ENCODE data around the gene LIN37.
A peak's percentile ranks its signal among the peaks of the same experiment; 100 is the strongest.

The LIN37 gene

DNA sequence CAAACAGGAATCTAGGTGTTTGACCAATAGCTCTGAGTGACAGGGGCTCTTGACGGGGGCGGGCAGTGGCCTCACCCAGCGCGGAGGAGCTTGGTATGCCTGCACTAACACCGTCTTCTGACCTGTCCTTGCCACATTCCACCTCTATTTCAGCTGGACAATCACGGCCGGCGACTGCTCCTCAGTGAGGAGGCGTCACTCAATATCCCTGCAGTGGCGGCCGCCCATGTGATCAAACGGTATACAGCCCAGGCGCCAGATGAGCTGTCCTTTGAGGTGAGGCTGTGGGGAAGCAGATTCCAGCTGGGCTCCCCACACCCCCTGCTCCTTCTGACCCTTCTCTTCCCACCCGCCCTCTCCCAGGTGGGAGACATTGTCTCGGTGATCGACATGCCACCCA, 31.7 kb downstream of the LIN37 start:
- Histone ChIP-seq H3K4me1 (ENCODE audit: control insufficient read depth, insufficient read depth, low read depth, low read length) (peaks cover 17% of the 10 kb centered on the region), H2BK5ac (ENCODE audit: low read depth, low read length, poor library complexity, severe bottlenecking) (no peak overlapping the region), H2AFZ (ENCODE audit: low read depth, low read length) (no peak overlapping the region), H3K14ac (ENCODE audit: low read length in 2 of 2) (no peak overlapping the region), H3K18ac (ENCODE audit: low read depth in 1 of 2, low read length in 2 of 2) (no peak overlapping the region), H3K9me3 (ENCODE audit: control insufficient read depth, low read length) (no peaks in the 10 kb centered on the region), H3K36me3 (ENCODE audit: control insufficient read depth in 1 of 2, insufficient read depth in 2 of 2, low read depth in 1 of 2, low read length in 2 of 2) (peaks cover 21 to 61% of the 10 kb centered on the region in 2 experiments), H2AK5ac (ENCODE audit: low read length, severe bottlenecking) (no peak overlapping the region), H3K9ac (ENCODE audit: low read length) (no peak overlapping the region), H2BK15ac (ENCODE audit: low read depth, poor library complexity, severe bottlenecking) (no peak overlapping the region), H3K79me1 (replicated peaks; ENCODE audit: low read length, poor library complexity, severe bottlenecking) (peaks cover 18% of the 10 kb centered on the region), H3K27me3 (ENCODE audit: control insufficient read depth in 1 of 2, insufficient read depth in 1 of 2, low read length in 2 of 2) (no peaks in the 10 kb centered on the region), H2BK12ac (ENCODE audit: low read length in 2 of 2) (no peak overlapping the region), H4K8ac (ENCODE audit: low read length) (no peak overlapping the region), H2BK120ac (ENCODE audit: low read depth, low read length) (no peak overlapping the region), H3K4me2 (ENCODE audit: low read length, poor library complexity, severe bottlenecking) (no peak overlapping the region), H3K4me3 (ENCODE audit: insufficient read depth in 1 of 2, low read depth in 1 of 2, low read length in 2 of 2) (no peak overlapping the region), H3K23ac (ENCODE audit: low read length in 2 of 2) (no peak overlapping the region), H3K27ac (ENCODE audit: low read length, poor library complexity, severe bottlenecking) (no peak overlapping the region), H4K91ac (ENCODE audit: low read length) (no peak overlapping the region), H3K4ac (ENCODE audit: low read depth in 1 of 2, low read length in 2 of 2) (no peak overlapping the region)
- DNase-seq = no peak
- WGBS = 93% methylated on average over 14 of the region's 16 CpGs

DNA sequence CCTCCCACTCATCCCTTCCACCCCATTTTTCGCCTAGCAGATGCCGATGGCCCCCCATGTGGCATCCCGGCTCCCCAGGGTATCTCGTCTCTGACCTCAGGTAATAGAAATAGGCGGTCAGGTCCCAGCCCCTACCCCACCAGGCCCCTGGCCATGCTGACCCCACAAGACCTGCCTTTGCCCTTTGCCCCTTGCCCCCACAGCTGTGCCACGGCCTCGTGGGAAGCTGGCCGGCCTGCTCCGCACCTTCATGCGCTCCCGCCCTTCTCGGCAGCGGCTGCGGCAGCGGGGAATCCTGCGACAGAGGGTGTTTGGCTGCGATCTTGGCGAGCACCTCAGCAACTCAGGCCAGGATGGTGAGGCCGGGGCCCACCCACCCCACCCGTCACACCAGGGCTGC, 32.3 kb downstream of the LIN37 start:
- Histone ChIP-seq H3K36me3 (ENCODE audit: control insufficient read depth in 1 of 2, insufficient read depth in 2 of 2, low read depth in 1 of 2, low read length in 2 of 2) (peaks cover 21 to 65% of the 10 kb centered on the region in 2 experiments), H4K91ac (ENCODE audit: low read length) (no peak overlapping the region), H4K8ac (ENCODE audit: low read length) (no peak overlapping the region), H3K9ac (ENCODE audit: low read length) (no peak overlapping the region), H3K18ac (ENCODE audit: low read depth in 1 of 2, low read length in 2 of 2) (no peak overlapping the region), H3K9me3 (ENCODE audit: control insufficient read depth, low read length) (no peaks in the 10 kb centered on the region), H3K23ac (ENCODE audit: low read length in 2 of 2) (no peak overlapping the region), H2AFZ (ENCODE audit: low read depth, low read length) (no peak overlapping the region), H3K4me3 (ENCODE audit: insufficient read depth in 1 of 2, low read depth in 1 of 2, low read length in 2 of 2) (no peak overlapping the region), H3K4ac (ENCODE audit: low read depth in 1 of 2, low read length in 2 of 2) (no peak overlapping the region), H2BK5ac (ENCODE audit: low read depth, low read length, poor library complexity, severe bottlenecking) (no peak overlapping the region), H3K79me1 (replicated peaks; ENCODE audit: low read length, poor library complexity, severe bottlenecking) (peaks cover 17% of the 10 kb centered on the region), H3K27ac (ENCODE audit: low read length, poor library complexity, severe bottlenecking) (no peak overlapping the region), H3K27me3 (ENCODE audit: control insufficient read depth in 1 of 2, insufficient read depth in 1 of 2, low read length in 2 of 2) (no peaks in the 10 kb centered on the region), H3K4me2 (ENCODE audit: low read length, poor library complexity, severe bottlenecking) (no peak overlapping the region), H3K14ac (ENCODE audit: low read length in 2 of 2) (no peak overlapping the region), H3K4me1 (ENCODE audit: control insufficient read depth, insufficient read depth, low read depth, low read length) (peaks cover 17% of the 10 kb centered on the region), H2BK12ac (ENCODE audit: low read length in 2 of 2) (no peak overlapping the region), H2BK15ac (ENCODE audit: low read depth, poor library complexity, severe bottlenecking) (no peak overlapping the region), H2AK5ac (ENCODE audit: low read length, severe bottlenecking) (no peak overlapping the region), H2BK120ac (ENCODE audit: low read depth, low read length) (no peak overlapping the region)
- 99% methylated on average over 20 of the region's 20 CpGs for WGBS
- no peak for DNase-seq

DNA sequence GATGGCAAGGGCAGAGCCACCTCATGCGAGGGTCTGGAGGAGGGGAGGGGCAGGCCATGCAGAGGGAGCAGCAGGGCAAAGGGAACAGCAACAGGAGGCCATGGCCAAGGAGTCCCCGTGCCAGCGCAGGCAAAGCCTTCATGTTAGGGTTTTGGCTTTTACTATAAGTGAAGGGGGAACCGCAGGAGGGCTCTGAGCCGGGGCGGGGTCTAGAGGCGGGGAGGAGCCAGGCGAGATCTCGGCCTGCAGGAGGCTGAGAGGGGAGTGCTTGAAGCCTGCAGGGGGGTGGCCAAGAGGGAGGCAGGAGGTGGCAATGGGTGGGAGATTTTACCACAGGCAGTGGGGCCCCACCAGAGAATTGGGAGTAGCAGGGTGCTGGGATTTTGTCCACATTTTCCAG, 33.3 kb downstream of the LIN37 start:
- Histone ChIP-seq H3K4ac (ENCODE audit: low read depth in 1 of 2, low read length in 2 of 2) (no peak overlapping the region), H2BK120ac (ENCODE audit: low read depth, low read length) (no peak overlapping the region), H3K4me3 (ENCODE audit: insufficient read depth in 1 of 2, low read depth in 1 of 2, low read length in 2 of 2) (no peak overlapping the region), H3K4me1 (ENCODE audit: control insufficient read depth, insufficient read depth, low read depth, low read length) (peaks cover 10% of the 10 kb centered on the region), H3K23ac (ENCODE audit: low read length in 2 of 2) (no peak overlapping the region), H3K14ac (ENCODE audit: low read length in 2 of 2) (no peak overlapping the region), H3K27ac (ENCODE audit: low read length, poor library complexity, severe bottlenecking) (no peak overlapping the region), H3K18ac (ENCODE audit: low read depth in 1 of 2, low read length in 2 of 2) (no peak overlapping the region), H3K4me2 (ENCODE audit: low read length, poor library complexity, severe bottlenecking) (no peak overlapping the region), H3K9me3 (ENCODE audit: control insufficient read depth, low read length) (no peaks in the 10 kb centered on the region), H3K9ac (ENCODE audit: low read length) (no peak overlapping the region), H2BK15ac (ENCODE audit: low read depth, poor library complexity, severe bottlenecking) (no peak overlapping the region), H2AK5ac (ENCODE audit: low read length, severe bottlenecking) (no peak overlapping the region), H4K91ac (ENCODE audit: low read length) (no peak overlapping the region), H2BK5ac (ENCODE audit: low read depth, low read length, poor library complexity, severe bottlenecking) (no peak overlapping the region), H3K27me3 (ENCODE audit: control insufficient read depth in 1 of 2, insufficient read depth in 1 of 2, low read length in 2 of 2) (no peaks in the 10 kb centered on the region), H2AFZ (ENCODE audit: low read depth, low read length) (no peak overlapping the region), H4K8ac (ENCODE audit: low read length) (no peak overlapping the region), H3K79me1 (replicated peaks; ENCODE audit: low read length, poor library complexity, severe bottlenecking) (peaks cover 8% of the 10 kb centered on the region), H3K36me3 (ENCODE audit: control insufficient read depth in 1 of 2, insufficient read depth in 2 of 2, low read depth in 1 of 2, low read length in 2 of 2) (peaks cover 21 to 74% of the 10 kb centered on the region in 2 experiments), H2BK12ac (ENCODE audit: low read length in 2 of 2) (no peak overlapping the region)
- no peak for DNase-seq
- WGBS = 68% methylated on average over 9 of the region's 9 CpGs

DNA sequence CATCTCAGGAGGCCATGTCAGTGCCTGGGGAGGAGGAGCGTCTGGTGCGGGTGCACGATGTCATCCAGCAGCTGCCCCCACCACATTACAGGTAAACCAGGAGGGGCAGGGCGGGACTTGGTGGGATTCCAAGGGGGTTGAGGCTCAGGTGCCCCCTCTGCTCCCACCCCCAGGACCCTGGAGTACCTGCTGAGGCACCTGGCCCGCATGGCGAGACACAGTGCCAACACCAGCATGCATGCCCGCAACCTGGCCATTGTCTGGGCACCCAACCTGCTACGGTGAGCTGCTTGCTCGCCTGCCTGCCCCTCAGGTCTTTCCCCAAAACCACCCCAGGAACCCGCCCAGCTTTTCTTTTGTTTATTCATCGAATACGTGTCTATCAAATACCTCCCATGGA, 34.2 kb downstream of the LIN37 start:
- Histone ChIP-seq H2AK5ac (ENCODE audit: low read length, severe bottlenecking) (no peak overlapping the region), H3K9ac (ENCODE audit: low read length) (no peak overlapping the region), H3K4ac (ENCODE audit: low read depth in 1 of 2, low read length in 2 of 2) (no peak overlapping the region), H3K27ac (ENCODE audit: low read length, poor library complexity, severe bottlenecking) (no peak overlapping the region), H2BK12ac (ENCODE audit: low read length in 2 of 2) (no peak overlapping the region), H2BK120ac (ENCODE audit: low read depth, low read length) (no peak overlapping the region), H2BK5ac (ENCODE audit: low read depth, low read length, poor library complexity, severe bottlenecking) (no peak overlapping the region), H2AFZ (ENCODE audit: low read depth, low read length) (peak overlapping the region; percentile 31), H3K23ac (ENCODE audit: low read length in 2 of 2) (no peak overlapping the region), H3K4me3 (ENCODE audit: insufficient read depth in 1 of 2, low read depth in 1 of 2, low read length in 2 of 2) (no peak overlapping the region), H3K4me2 (ENCODE audit: low read length, poor library complexity, severe bottlenecking) (no peak overlapping the region), H3K36me3 (ENCODE audit: control insufficient read depth in 1 of 2, insufficient read depth in 2 of 2, low read depth in 1 of 2, low read length in 2 of 2) (peaks cover 21 to 81% of the 10 kb centered on the region in 2 experiments), H3K27me3 (ENCODE audit: control insufficient read depth in 1 of 2, insufficient read depth in 1 of 2, low read length in 2 of 2) (no peaks in the 10 kb centered on the region), H3K4me1 (ENCODE audit: control insufficient read depth, insufficient read depth, low read depth, low read length) (peaks cover 16% of the 10 kb centered on the region), H3K18ac (ENCODE audit: low read depth in 1 of 2, low read length in 2 of 2) (no peak overlapping the region), H3K9me3 (ENCODE audit: control insufficient read depth, low read length) (no peaks in the 10 kb centered on the region), H3K79me1 (replicated peaks; ENCODE audit: low read length, poor library complexity, severe bottlenecking) (peaks cover 3% of the 10 kb centered on the region), H4K8ac (ENCODE audit: low read length) (no peak overlapping the region), H3K14ac (ENCODE audit: low read length in 2 of 2) (no peak overlapping the region), H4K91ac (ENCODE audit: low read length) (no peak overlapping the region), H2BK15ac (ENCODE audit: low read depth, poor library complexity, severe bottlenecking) (no peak overlapping the region)
- 97% methylated on average over 12 of the region's 12 CpGs for WGBS
- DNase-seq = no peak

Measured in mesenchymal stem cell (in vitro differentiated cells and primary cell).